WTC11 (cell line): ENCODE results near the gene BNIP2. TPM values are rescaled to one million over a fixed set of nuclear protein-coding genes. Genes with fewer than 3 reads are reported as not detected.

Experiments
- ATAC-seq: fragments of 200-7000 bp; cut with Tn5 transposase; 2 replicates; pipeline ENCODE4 v1.10.0; 2021; ENCODE audit warnings: mild to moderate bottlenecking, moderate library complexity
- Bru-seq: library from RNA; stranded (reverse); fragments of 400-500 nt; gene quantifications from one replicate; lab custom pipeline; 2021; lab: Mats Ljungman, UMichigan
- CTCF ChIA-PET: fragments of 300-600 bp; sonication (Branson Sonifier 250); formaldehyde crosslinking; loops from one replicate; lab custom pipeline; 2021; ENCODE audit warnings: antibody characterized with exemption; lab: Charles Lee
- POLR2A ChIA-PET: fragments of 350-600 bp; sonication (Branson Sonifier 250); formaldehyde crosslinking; loops from one replicate; lab custom pipeline; 2021; ENCODE audit warnings: antibody characterized with exemption; lab: Charles Lee
- DNase-seq: peaks from one replicate; pipeline ENCODE4 v3.0.0; 2021; ENCODE audit warnings: low spot score
- H3K27ac Mint-ChIP-seq: 2 replicates; pipeline ENCODE4 v1.8.0; 2021; ENCODE audit warnings: mixed read lengths
- H3K27me3 Mint-ChIP-seq: 2 replicates; pipeline ENCODE4 v1.8.0; 2021; ENCODE audit warnings: low read depth, mild to moderate bottlenecking, moderate library complexity, mixed read lengths
- H3K36me3 Mint-ChIP-seq: 2 replicates; pipeline ENCODE4 v1.8.0; 2021; ENCODE audit warnings: mixed read lengths
- H3K4me1 Mint-ChIP-seq: 2 replicates; pipeline ENCODE4 v1.8.0; 2022; ENCODE audit warnings: mixed read lengths
- H3K4me3 Mint-ChIP-seq: 2 replicates; pipeline ENCODE4 v1.8.0; 2021; ENCODE audit warnings: mild to moderate bottlenecking, moderate library complexity, mixed read lengths
- H3K9me3 Mint-ChIP-seq: 2 replicates; pipeline ENCODE4 v1.8.0; 2021; ENCODE audit warnings: mixed read lengths
- CBFB ChIP-seq: sonication (generic); formaldehyde crosslinking; IDR thresholded peaks from 2 replicates; pipeline ENCODE4 v1.8.1; 2022; ENCODE audit warnings: mild to moderate bottlenecking, low read depth, missing genetic modification reagents
- CREB1 ChIP-seq: sonication (generic); formaldehyde crosslinking; IDR thresholded peaks from 2 replicates; pipeline ENCODE4 v1.8.0; 2023; ENCODE audit warnings: mild to moderate bottlenecking, missing genetic modification reagents
- MYBL2 ChIP-seq: sonication (generic); formaldehyde crosslinking; IDR thresholded peaks from 2 replicates; pipeline ENCODE4 v1.8.1; 2023; ENCODE audit warnings: mild to moderate bottlenecking, moderate library complexity, missing genetic modification reagents
- NR2C2 ChIP-seq: sonication (generic); formaldehyde crosslinking; IDR thresholded peaks from 2 replicates; pipeline ENCODE4 v1.8.0; 2022; ENCODE audit warnings: mild to moderate bottlenecking, missing genetic modification reagents
- SP1 ChIP-seq: sonication (generic); formaldehyde crosslinking; conservative IDR thresholded peaks from 2 replicates; pipeline ENCODE4 v1.8.1; 2022; ENCODE audit warnings: missing genetic modification reagents
- TP53 ChIP-seq: sonication (generic); formaldehyde crosslinking; IDR thresholded peaks from 2 replicates; pipeline ENCODE4 v1.8.1; 2023; ENCODE audit warnings: mild to moderate bottlenecking, missing genetic modification reagents
- ZBTB21 ChIP-seq: sonication (generic); formaldehyde crosslinking; IDR thresholded peaks from 2 replicates; pipeline ENCODE4 v1.8.1; 2023; ENCODE audit warnings: mild to moderate bottlenecking, missing genetic modification reagents, borderline replicate concordance
- ZNF121 ChIP-seq: sonication (generic); formaldehyde crosslinking; IDR thresholded peaks from 2 replicates; pipeline ENCODE4 v1.8.0; 2023; ENCODE audit warnings: missing genetic modification reagents
- ZNF232 ChIP-seq: sonication (generic); formaldehyde crosslinking; IDR thresholded peaks from 2 replicates; pipeline ENCODE4 v1.8.0; 2022; ENCODE audit warnings: mild to moderate bottlenecking, missing genetic modification reagents
- long read RNA-seq, 3 experiments: library from RNA in 1 of 3; library from capped mRNA in 1 of 3; library from polyadenylated mRNA in 1 of 3; unstranded in 2 of 3; stranded (forward) in 1 of 3; transcript quantifications; one replicate each; pipeline ENCODE4 v2.0.0, GENCODE V29; 2021
- total RNA-seq: library from RNA; stranded (reverse); gene quantifications from 3 replicates; pipeline ENCODE4 v1.2.3, GENCODE V29; 2021
- TF ChIP-seq, protein P1 (sequence below): sonication (generic); formaldehyde crosslinking; IDR thresholded peaks from 2 replicates; pipeline ENCODE4 v1.8.1; 2023; ENCODE audit warnings: mild to moderate bottlenecking, missing genetic modification reagents
- TF ChIP-seq, protein P2 (sequence below): fragments of 250-450 bp; sonication (Bioruptor Pico); conservative IDR thresholded peaks from 2 replicates; pipeline ENCODE4 v1.9.0; 2021; ENCODE audit warnings: mild to moderate bottlenecking
- TF ChIP-seq, protein P3 (sequence below): sonication (generic); formaldehyde crosslinking; IDR thresholded peaks from 2 replicates; pipeline ENCODE4 v1.8.0; 2022; ENCODE audit warnings: mild to moderate bottlenecking, missing genetic modification reagents
- TF ChIP-seq, protein P4 (sequence below): fragments of 250-450 bp; sonication (Bioruptor Pico); IDR thresholded peaks from 2 replicates; pipeline ENCODE4 v2.1.2; 2022; ENCODE audit warnings: mild to moderate bottlenecking, moderate library complexity
- TF ChIP-seq, protein P5 (sequence below): sonication (generic); formaldehyde crosslinking; IDR thresholded peaks from 2 replicates; pipeline ENCODE4 v1.8.0; 2022; ENCODE audit warnings: missing genetic modification reagents
- TF ChIP-seq, protein P6 (sequence below): sonication (generic); formaldehyde crosslinking; IDR thresholded peaks from 2 replicates; pipeline ENCODE4 v1.8.1; 2023; ENCODE audit warnings: mild to moderate bottlenecking, missing genetic modification reagents, moderate library complexity
- TF ChIP-seq, protein P7 (sequence below): sonication (generic); formaldehyde crosslinking; IDR thresholded peaks from 2 replicates; pipeline ENCODE4 v1.8.0; 2023; ENCODE audit warnings: missing genetic modification reagents, mild to moderate bottlenecking, borderline replicate concordance

BNIP2 gene, protein sequence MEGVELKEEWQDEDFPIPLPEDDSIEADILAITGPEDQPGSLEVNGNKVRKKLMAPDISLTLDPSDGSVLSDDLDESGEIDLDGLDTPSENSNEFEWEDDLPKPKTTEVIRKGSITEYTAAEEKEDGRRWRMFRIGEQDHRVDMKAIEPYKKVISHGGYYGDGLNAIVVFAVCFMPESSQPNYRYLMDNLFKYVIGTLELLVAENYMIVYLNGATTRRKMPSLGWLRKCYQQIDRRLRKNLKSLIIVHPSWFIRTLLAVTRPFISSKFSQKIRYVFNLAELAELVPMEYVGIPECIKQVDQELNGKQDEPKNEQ
- total RNA-seq (33.0 to 40.3 TPM (median 35.3 TPM) in 3 replicates), Bru-seq, nascent RNA (percentile 93 among the genes with signal in this experiment)
- long read RNA-seq, experiment 1, full-length matches to known transcripts, result 118 of 146 reads
- long read RNA-seq, experiment 1, partial matches to known transcripts, result 4 of 146 reads
- long read RNA-seq, experiment 1, other reads (novel, unspliced or antisense), result 24 of 146 reads
- long read RNA-seq, experiment 2, full-length matches to known transcripts, result 30 of 65 reads
- long read RNA-seq, experiment 2, partial matches to known transcripts, result 10 of 65 reads
- long read RNA-seq, experiment 2, other reads (novel, unspliced or antisense), result 25 of 65 reads
- long read RNA-seq, experiment 3, full-length matches to known transcripts, result 40 of 54 reads
- long read RNA-seq, experiment 3, partial matches to known transcripts, result 6 of 54 reads
- long read RNA-seq, experiment 3, other reads (novel, unspliced or antisense), result 8 of 54 reads

DNA sequence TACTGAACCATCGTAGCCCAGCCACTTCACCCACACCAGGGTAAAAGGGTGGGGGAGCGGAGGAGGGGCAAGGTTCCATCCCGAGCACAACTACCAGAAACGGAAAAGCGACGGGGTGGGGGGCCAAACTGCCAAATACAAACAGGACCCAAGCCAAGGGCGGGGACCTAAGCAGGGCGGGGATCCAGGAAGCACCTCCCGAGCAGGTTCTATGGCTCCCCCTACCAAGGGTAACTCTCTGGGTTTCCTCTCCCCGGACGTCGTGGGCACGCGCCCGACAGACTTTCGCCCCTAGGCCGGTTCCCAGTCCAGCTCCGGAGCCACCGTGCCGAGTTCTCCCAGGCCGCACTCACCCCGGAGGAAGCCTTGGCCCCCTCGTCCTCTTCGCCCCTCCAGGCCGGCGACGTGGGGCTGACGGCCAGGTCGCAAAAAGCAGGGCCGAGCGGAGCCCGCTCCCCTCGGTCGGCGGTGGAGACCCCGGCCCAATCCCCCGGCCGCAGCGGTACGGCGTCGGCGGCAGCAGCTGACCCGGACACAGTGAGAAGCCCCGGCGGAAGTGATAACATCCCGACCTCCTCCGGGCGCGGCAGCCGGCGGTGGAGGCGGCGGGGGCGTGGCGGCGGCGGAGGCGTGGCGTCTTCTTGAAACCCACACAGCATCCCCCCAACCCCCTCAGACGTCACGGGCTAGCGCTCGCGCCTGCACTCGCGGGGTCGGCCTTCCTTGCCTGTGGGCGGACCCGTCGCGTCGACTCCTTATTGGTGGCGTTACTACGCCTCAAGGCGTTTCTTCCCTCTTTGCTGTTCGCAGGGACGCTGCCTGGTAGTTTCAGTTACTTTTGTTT is at the start of gene BNIP2:
Gene BNIP2, minus strand, starts transcription at position 539 of the 844 bp plus-strand sequence. CDS start 6,863 bp downstream, outside the sequence.
- ATAC-seq (peak; percentile 96), DNase-seq (peak; percentile 99)
- H3K4me3 Mint-ChIP-seq, result peak within 1 kb of the TSS; percentile 96
- peak within 1 kb of the TSS; percentile 100 for H3K27ac Mint-ChIP-seq
- peaks cover 11% of the 10 kb centered on the region for H3K4me1 Mint-ChIP-seq
- peaks cover 13% of the 10 kb centered on the region for H3K36me3 Mint-ChIP-seq
- POLR2A ChIA-PET, result interaction anchor here (0.6 to 1.8 kb wide), 5 partner anchors 19 to 709 kb away, joined by 3 to 9 read pairs (median 3); partner anchors contain the start of gene GTF2A2
- H3K27me3 Mint-ChIP-seq, result peaks cover 45% of the 10 kb centered on the region
- CTCF ChIA-PET, result interaction anchor here (0.7 to 2.0 kb wide), 4 partner anchors 51 to 524 kb away, joined by 3 to 5 read pairs (median 4); no protein-coding TSS in a partner anchor
- H3K9me3 Mint-ChIP-seq, result no peaks in the 10 kb centered on the region
- TF ChIP-seq TP53 (peak; percentile 61; the same call in 1 of the 2 replicates), CBFB (CRISPR knock-in tag) (0 out of 2 replicates have a peak, but pooled peaks have one; percentile 81), MYBL2 (0 out of 2 replicates have a peak, but pooled peaks have one; percentile 18), NR2C2 (peak; percentile 92), ZNF121 (CRISPR knock-in tag) (no peak), CREB1 (CRISPR knock-in tag) (no peak), ZBTB21 (CRISPR knock-in tag) (peak; percentile 61; the same call in 1 of the 2 replicates), ZNF232 (no peak), SP1 (CRISPR knock-in tag) (peak; percentile 63; the same call in 1 of the 2 replicates)
- TF ChIP-seq, protein P1, sequence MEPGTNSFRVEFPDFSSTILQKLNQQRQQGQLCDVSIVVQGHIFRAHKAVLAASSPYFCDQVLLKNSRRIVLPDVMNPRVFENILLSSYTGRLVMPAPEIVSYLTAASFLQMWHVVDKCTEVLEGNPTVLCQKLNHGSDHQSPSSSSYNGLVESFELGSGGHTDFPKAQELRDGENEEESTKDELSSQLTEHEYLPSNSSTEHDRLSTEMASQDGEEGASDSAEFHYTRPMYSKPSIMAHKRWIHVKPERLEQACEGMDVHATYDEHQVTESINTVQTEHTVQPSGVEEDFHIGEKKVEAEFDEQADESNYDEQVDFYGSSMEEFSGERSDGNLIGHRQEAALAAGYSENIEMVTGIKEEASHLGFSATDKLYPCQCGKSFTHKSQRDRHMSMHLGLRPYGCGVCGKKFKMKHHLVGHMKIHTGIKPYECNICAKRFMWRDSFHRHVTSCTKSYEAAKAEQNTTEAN (CRISPR knock-in tag), result peak; percentile 70; the same call in 1 of the 2 replicates
- TF ChIP-seq, protein P2, sequence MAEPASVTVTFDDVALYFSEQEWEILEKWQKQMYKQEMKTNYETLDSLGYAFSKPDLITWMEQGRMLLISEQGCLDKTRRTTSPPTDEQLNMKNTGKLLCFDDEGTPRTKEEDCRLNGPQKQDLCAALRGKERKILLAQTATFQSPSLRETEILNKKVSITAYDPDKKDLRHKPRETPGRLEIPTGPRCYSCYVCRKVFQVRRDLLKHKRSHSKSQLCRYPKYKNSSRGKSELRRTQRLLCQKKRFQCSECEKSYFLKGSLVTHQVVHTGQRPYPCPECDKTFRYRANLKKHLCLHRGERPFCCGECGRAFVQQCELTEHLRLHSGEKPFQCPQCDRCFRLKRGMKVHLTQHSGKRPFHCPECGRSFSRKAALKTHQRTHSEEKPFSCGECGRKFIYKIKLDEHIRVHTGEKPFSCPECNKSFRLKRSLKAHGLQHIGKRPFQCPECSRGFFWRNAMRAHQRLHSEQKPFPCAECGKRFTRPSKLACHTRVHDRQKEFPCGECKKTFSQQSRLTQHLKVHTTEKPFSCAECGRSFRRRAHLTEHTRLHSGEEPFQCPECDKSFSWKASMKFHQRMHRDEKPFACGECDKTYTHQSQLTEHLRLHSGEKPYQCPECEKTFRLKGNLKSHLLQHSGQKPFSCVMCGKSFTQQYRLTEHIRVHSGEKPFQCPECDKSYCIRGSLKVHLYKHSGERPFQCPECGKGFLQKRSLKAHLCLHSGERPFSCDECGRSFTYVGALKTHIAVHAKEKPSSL (CRISPR knock-in tag), result no peak
- TF ChIP-seq, protein P3, sequence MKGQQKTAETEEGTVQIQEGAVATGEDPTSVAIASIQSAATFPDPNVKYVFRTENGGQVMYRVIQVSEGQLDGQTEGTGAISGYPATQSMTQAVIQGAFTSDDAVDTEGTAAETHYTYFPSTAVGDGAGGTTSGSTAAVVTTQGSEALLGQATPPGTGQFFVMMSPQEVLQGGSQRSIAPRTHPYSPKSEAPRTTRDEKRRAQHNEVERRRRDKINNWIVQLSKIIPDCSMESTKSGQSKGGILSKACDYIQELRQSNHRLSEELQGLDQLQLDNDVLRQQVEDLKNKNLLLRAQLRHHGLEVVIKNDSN, result peak; percentile 44; the same call in 1 of the 2 replicates
- TF ChIP-seq, protein P4, sequence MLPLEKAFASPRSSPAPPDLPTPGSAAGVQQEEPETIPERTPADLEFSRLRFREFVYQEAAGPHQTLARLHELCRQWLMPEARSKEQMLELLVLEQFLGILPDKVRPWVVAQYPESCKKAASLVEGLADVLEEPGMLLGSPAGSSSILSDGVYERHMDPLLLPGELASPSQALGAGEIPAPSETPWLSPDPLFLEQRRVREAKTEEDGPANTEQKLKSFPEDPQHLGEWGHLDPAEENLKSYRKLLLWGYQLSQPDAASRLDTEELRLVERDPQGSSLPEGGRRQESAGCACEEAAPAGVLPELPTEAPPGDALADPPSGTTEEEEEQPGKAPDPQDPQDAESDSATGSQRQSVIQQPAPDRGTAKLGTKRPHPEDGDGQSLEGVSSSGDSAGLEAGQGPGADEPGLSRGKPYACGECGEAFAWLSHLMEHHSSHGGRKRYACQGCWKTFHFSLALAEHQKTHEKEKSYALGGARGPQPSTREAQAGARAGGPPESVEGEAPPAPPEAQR (CRISPR knock-in tag), result no peak
- TF ChIP-seq, protein P5, sequence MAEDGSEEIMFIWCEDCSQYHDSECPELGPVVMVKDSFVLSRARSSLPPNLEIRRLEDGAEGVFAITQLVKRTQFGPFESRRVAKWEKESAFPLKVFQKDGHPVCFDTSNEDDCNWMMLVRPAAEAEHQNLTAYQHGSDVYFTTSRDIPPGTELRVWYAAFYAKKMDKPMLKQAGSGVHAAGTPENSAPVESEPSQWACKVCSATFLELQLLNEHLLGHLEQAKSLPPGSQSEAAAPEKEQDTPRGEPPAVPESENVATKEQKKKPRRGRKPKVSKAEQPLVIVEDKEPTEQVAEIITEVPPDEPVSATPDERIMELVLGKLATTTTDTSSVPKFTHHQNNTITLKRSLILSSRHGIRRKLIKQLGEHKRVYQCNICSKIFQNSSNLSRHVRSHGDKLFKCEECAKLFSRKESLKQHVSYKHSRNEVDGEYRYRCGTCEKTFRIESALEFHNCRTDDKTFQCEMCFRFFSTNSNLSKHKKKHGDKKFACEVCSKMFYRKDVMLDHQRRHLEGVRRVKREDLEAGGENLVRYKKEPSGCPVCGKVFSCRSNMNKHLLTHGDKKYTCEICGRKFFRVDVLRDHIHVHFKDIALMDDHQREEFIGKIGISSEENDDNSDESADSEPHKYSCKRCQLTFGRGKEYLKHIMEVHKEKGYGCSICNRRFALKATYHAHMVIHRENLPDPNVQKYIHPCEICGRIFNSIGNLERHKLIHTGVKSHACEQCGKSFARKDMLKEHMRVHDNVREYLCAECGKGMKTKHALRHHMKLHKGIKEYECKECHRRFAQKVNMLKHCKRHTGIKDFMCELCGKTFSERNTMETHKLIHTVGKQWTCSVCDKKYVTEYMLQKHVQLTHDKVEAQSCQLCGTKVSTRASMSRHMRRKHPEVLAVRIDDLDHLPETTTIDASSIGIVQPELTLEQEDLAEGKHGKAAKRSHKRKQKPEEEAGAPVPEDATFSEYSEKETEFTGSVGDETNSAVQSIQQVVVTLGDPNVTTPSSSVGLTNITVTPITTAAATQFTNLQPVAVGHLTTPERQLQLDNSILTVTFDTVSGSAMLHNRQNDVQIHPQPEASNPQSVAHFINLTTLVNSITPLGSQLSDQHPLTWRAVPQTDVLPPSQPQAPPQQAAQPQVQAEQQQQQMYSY, result no peak
- TF ChIP-seq, protein P6, sequence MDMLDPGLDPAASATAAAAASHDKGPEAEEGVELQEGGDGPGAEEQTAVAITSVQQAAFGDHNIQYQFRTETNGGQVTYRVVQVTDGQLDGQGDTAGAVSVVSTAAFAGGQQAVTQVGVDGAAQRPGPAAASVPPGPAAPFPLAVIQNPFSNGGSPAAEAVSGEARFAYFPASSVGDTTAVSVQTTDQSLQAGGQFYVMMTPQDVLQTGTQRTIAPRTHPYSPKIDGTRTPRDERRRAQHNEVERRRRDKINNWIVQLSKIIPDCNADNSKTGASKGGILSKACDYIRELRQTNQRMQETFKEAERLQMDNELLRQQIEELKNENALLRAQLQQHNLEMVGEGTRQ (CRISPR knock-in tag), result peak; percentile 74
- TF ChIP-seq, protein P7, sequence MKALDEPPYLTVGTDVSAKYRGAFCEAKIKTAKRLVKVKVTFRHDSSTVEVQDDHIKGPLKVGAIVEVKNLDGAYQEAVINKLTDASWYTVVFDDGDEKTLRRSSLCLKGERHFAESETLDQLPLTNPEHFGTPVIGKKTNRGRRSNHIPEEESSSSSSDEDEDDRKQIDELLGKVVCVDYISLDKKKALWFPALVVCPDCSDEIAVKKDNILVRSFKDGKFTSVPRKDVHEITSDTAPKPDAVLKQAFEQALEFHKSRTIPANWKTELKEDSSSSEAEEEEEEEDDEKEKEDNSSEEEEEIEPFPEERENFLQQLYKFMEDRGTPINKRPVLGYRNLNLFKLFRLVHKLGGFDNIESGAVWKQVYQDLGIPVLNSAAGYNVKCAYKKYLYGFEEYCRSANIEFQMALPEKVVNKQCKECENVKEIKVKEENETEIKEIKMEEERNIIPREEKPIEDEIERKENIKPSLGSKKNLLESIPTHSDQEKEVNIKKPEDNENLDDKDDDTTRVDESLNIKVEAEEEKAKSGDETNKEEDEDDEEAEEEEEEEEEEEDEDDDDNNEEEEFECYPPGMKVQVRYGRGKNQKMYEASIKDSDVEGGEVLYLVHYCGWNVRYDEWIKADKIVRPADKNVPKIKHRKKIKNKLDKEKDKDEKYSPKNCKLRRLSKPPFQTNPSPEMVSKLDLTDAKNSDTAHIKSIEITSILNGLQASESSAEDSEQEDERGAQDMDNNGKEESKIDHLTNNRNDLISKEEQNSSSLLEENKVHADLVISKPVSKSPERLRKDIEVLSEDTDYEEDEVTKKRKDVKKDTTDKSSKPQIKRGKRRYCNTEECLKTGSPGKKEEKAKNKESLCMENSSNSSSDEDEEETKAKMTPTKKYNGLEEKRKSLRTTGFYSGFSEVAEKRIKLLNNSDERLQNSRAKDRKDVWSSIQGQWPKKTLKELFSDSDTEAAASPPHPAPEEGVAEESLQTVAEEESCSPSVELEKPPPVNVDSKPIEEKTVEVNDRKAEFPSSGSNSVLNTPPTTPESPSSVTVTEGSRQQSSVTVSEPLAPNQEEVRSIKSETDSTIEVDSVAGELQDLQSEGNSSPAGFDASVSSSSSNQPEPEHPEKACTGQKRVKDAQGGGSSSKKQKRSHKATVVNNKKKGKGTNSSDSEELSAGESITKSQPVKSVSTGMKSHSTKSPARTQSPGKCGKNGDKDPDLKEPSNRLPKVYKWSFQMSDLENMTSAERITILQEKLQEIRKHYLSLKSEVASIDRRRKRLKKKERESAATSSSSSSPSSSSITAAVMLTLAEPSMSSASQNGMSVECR (CRISPR knock-in tag), result peak; percentile 46; the same call in 1 of the 2 replicates
